SK-N-MC (cell line): ENCODE data around the gene INPP4B.

Source experiments
- EZH2 ChIP-seq: fragments of 200-600 bp; sonication (generic); IDR thresholded peaks from one replicate; pipeline ENCODE4 v1.6.1; 2017; ENCODE audit warnings: antibody characterized with exemption
- POLR2AphosphoS5 ChIP-seq: IDR thresholded peaks from 2 replicates; pipeline ENCODE4 v1.6.1; 2012; ENCODE audit warnings: mild to moderate bottlenecking, low read depth, low read length, borderline replicate concordance

DNA sequence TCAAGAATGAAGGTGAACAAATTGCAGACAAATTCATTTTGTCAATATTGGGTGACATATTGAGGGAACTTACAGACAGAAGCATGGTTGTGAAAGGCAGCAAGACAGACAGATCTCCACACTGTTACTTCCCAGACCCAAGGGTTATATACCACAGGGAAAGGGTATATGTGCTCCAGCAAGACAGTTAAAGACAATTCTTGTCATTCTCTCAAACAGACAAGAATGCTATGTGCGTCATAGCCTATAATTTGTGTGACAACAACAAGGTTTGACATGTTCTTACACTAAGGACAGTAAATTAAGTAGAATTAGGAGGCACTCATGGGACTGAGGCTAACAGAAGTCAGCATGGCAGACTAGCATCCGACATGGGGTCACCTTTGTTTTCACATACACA is 214.3 kb downstream of the INPP4B start:
- TF ChIP-seq POLR2AphosphoS5 = no peak
- no peak for TF ChIP-seq EZH2
